Smooth muscle cell (in vitro differentiated cells): ENCODE measurements around the gene NACC2. TPM values are rescaled to one million over a fixed set of nuclear protein-coding genes. Genes with fewer than 3 reads are reported as not detected.

Source experiments
- DNase-seq: peaks from one replicate; lab custom pipeline; 2025; ENCODE audit not compliant: unreplicated experiment; lab: John Stamatoyannopoulos, UW
- H2AFZ ChIP-seq: fragments of 200-600 bp; sonication (generic); 2 replicates; pipeline ENCODE4 v1.6.0; 2016; ENCODE audit warnings: antibody characterized with exemption, low read depth, mild to moderate bottlenecking
- H3F3A ChIP-seq: fragments of 200-600 bp; sonication (generic); 2 replicates; pipeline ENCODE4 v1.6.0; 2017; ENCODE audit warnings: antibody characterized with exemption, low read depth
- H3K27ac ChIP-seq: fragments of 200-600 bp; sonication (generic); 2 replicates; pipeline ENCODE4 v1.5.1; 2016; ENCODE audit warnings: low read depth, mild to moderate bottlenecking
- H3K27me3 ChIP-seq: fragments of 200-600 bp; sonication (generic); 2 replicates; pipeline ENCODE4 v1.6.1; 2016; ENCODE audit warnings: low read depth, mild to moderate bottlenecking
- H3K36me3 ChIP-seq: fragments of 200-600 bp; sonication (generic); 2 replicates; pipeline ENCODE4 v1.5.1; 2016; ENCODE audit warnings: low read depth
- H3K4me1 ChIP-seq: fragments of 200-600 bp; sonication (generic); 2 replicates; pipeline ENCODE4 v1.5.1; 2016; ENCODE audit warnings: low read depth
- H3K4me2 ChIP-seq: fragments of 200-600 bp; sonication (generic); 2 replicates; pipeline ENCODE4 v1.6.0; 2016; ENCODE audit warnings: mild to moderate bottlenecking
- H3K4me3 ChIP-seq: fragments of 200-600 bp; sonication (generic); 2 replicates; pipeline ENCODE4 v1.5.1; 2016; ENCODE audit warnings: mild to moderate bottlenecking
- H3K79me2 ChIP-seq: fragments of 200-600 bp; sonication (generic); 2 replicates; pipeline ENCODE4 v1.6.0; 2016; ENCODE audit warnings: low read depth, mild to moderate bottlenecking
- H3K9ac ChIP-seq: fragments of 200-600 bp; sonication (generic); 2 replicates; pipeline ENCODE4 v1.6.0; 2016; ENCODE audit warnings: low read depth
- H3K9me3 ChIP-seq: fragments of 200-600 bp; sonication (generic); replicated peaks from 2 replicates; pipeline ENCODE4 v1.5.1; 2016; ENCODE audit warnings: low read depth
- H4K20me1 ChIP-seq: fragments of 200-600 bp; sonication (generic); 2 replicates; pipeline ENCODE4 v1.6.0; 2016; ENCODE audit warnings: low read depth
- CTCF ChIP-seq: fragments of 200-600 bp; sonication (generic); IDR thresholded peaks from 2 replicates; pipeline ENCODE4 v1.5.1; 2017; ENCODE audit warnings: borderline replicate concordance, mild to moderate bottlenecking, antibody characterized with exemption; ENCODE audit not compliant: insufficient read depth, poor library complexity, severe bottlenecking
- WGBS: methylation state at CpG from one replicate; pipeline ENCODE4 v1.1.7; 2016; ENCODE audit warnings: low lambda C conversion rate; 5-methylcytosine and 5-hydroxymethylcytosine counted together
- polyA plus RNA-seq: library from polyadenylated mRNA; unstranded; fragments of >200 nt; fragmentation: Nextera tagmentation; extraction: Ambion mirVana; gene quantifications from 2 replicates; pipeline ENCODE4 v1.2.1, GENCODE V29; 2016
- total RNA-seq: library from RNA; depleted of rRNA; stranded (reverse); fragments of >200 nt; gene quantifications from 2 replicates; pipeline ENCODE4 v1.2.3, GENCODE V29; 2014

NACC2 gene
- total RNA-seq (6.9 and 8.8 TPM in 2 replicates), polyA plus RNA-seq (5.4 and 6.7 TPM in 2 replicates)

GRCh38 chr9:136095070-136096058 lies at the start of gene NACC2:
TSS of gene NACC2 (minus strand) at chr9:136095289. CDS start at chr9:136050521, 44,768 bp downstream.
- H3K9ac ChIP-seq, result peak within 1 kb of the TSS; percentile 72
- no peaks in the 10 kb centered on the region for H3K36me3 ChIP-seq
- WGBS, result 28% methylated on average over 10 of the region's 143 CpGs
- H2AFZ ChIP-seq, result peak within 1 kb of the TSS; percentile 58
- DNase-seq, result no peak
- no peak for TF ChIP-seq CTCF
- H3K27me3 ChIP-seq, result no peaks in the 10 kb centered on the region
- H3K27ac ChIP-seq, result peak within 1 kb of the TSS; percentile 53
- no peaks in the 10 kb centered on the region for H3F3A ChIP-seq
- H3K79me2 ChIP-seq, result peaks cover 42% of the 10 kb centered on the region
- no peaks in the 10 kb centered on the region for H3K9me3 ChIP-seq
- H3K4me2 ChIP-seq, result peak within 1 kb of the TSS; percentile 100
- H3K4me1 ChIP-seq, result peaks cover 22% of the 10 kb centered on the region
- H3K4me3 ChIP-seq, result peak within 1 kb of the TSS; percentile 90
- H4K20me1 ChIP-seq, result peaks cover 37% of the 10 kb centered on the region

GRCh38 chr9:136144450-136144849 lies 49.4 kb upstream of the NACC2 start:
- Histone ChIP-seq H3K27me3 (no peaks in the 10 kb centered on the region), H3K36me3 (no peaks in the 10 kb centered on the region), H3K4me2 (no peak overlapping the region), H3F3A (no peaks in the 10 kb centered on the region), H3K4me3 (no peak overlapping the region), H3K79me2 (no peaks in the 10 kb centered on the region), H3K9ac (no peak overlapping the region), H2AFZ (no peak overlapping the region), H3K27ac (no peak overlapping the region), H4K20me1 (no peaks in the 10 kb centered on the region), H3K9me3 (no peaks in the 10 kb centered on the region), H3K4me1 (no peaks in the 10 kb centered on the region)
- no peak for DNase-seq
- 91% methylated on average over 11 of the region's 11 CpGs for WGBS
- TF ChIP-seq CTCF, result no peak

- DNase-seq, result no peak
- peak; percentile 10 for TF ChIP-seq CTCF
- no peak overlapping the region for H3K9ac ChIP-seq
Observed at GRCh38 chr9:136143215-136144001, 48.3 kb upstream of the NACC2 start.

More at GRCh38 chr9:136143215-136144001, 48.3 kb upstream of the NACC2 start:
- no peak overlapping the region for H3K4me3 ChIP-seq
- H3F3A ChIP-seq, result no peaks in the 10 kb centered on the region
- H3K9me3 ChIP-seq, result no peaks in the 10 kb centered on the region
- no peaks in the 10 kb centered on the region for H3K27me3 ChIP-seq
- WGBS, result 78% methylated on average over 12 of the region's 16 CpGs
- H4K20me1 ChIP-seq, result no peaks in the 10 kb centered on the region
- H3K79me2 ChIP-seq, result no peaks in the 10 kb centered on the region
- H3K27ac ChIP-seq, result no peak overlapping the region
- no peaks in the 10 kb centered on the region for H3K36me3 ChIP-seq
- no peak overlapping the region for H3K4me2 ChIP-seq
- no peaks in the 10 kb centered on the region for H3K4me1 ChIP-seq
- H2AFZ ChIP-seq, result no peak overlapping the region
